Measurements from ENCODE around the gene URGCP. TPM values are rescaled to one million over a fixed set of nuclear protein-coding genes. Genes with fewer than 3 reads are reported as not detected.

URGCP gene
- total RNA-seq, 4 donors from 2014 or later = 26.3 to 42.0 (median 34.5) TPM

DNA sequence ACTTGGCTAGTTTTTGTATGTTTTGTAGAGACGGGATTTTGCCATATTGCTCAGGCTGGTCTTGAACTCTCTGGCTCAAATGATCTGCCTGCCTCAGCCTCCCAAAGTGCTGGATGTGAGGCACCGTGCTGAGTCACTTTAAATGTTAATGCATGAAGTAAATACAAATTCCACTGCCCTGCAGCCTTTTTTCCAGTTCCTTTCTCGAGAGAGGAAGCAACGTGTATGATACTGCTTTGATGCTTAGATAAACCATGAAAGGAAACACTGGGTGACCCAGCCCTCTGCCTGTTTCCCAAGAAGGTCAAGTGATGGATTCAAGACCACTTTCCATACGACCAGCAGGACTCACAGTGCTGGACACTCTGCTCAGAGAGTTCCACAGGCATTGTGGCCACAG lies 25.8 kb downstream of the URGCP start:
- 62 to 65% methylated on average over 5 of the region's 5 CpGs for WGBS, 2 donors
- H3K4me3 ChIP-seq (ENCODE audit: low read depth, poor library complexity, severe bottlenecking) = no peak overlapping the region
- TF ChIP-seq POLR2A (IDR thresholded peaks at IDR 0.05) = no peak
- TF ChIP-seq, protein P1, sequence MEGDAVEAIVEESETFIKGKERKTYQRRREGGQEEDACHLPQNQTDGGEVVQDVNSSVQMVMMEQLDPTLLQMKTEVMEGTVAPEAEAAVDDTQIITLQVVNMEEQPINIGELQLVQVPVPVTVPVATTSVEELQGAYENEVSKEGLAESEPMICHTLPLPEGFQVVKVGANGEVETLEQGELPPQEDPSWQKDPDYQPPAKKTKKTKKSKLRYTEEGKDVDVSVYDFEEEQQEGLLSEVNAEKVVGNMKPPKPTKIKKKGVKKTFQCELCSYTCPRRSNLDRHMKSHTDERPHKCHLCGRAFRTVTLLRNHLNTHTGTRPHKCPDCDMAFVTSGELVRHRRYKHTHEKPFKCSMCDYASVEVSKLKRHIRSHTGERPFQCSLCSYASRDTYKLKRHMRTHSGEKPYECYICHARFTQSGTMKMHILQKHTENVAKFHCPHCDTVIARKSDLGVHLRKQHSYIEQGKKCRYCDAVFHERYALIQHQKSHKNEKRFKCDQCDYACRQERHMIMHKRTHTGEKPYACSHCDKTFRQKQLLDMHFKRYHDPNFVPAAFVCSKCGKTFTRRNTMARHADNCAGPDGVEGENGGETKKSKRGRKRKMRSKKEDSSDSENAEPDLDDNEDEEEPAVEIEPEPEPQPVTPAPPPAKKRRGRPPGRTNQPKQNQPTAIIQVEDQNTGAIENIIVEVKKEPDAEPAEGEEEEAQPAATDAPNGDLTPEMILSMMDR (IDR thresholded peaks at IDR 0.05) = no peak
- DNase-seq (ENCODE audit: low spot score in 2 of 2) = no peak
- intact Hi-C loops (cut with DNase I; ENCODE audit: low total_unique reads) = no loop called here

- intact Hi-C loops (cut with DNase I; ENCODE audit: low total_unique reads) = no loop called here
- TF ChIP-seq POLR2A (IDR thresholded peaks at IDR 0.05) = no peak
- TF ChIP-seq, protein P1 (IDR thresholded peaks at IDR 0.05) = no peak
- 52 to 59% methylated on average over 2 of the region's 2 CpGs for WGBS, 2 donors
Measured at GRCh38 chr7:43879477-43879876, 26.9 kb downstream of the URGCP start.

DNA sequence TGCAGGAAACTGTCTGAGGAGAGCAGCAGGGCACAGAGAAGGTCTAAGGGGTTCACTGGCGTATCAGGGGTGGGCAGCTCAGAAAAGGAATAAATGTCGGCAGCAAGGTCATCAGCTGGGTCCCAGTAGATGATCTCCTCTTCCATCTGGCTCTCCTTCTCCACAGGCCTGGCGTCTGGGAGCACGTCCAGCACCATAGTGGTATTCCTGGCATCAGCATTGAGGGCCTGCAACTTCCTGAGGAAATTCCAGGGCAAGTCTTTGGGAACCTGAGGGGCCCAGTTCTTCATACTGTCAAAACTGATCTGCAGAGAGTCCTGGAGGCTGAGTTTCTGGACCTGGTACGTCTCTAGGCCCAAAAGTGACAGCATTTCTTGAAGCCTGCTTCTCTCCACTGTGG lies 27.5 kb downstream of the URGCP start:
- TF ChIP-seq, protein P1 (IDR thresholded peaks at IDR 0.05) = no peak
- no peak for TF ChIP-seq POLR2A (IDR thresholded peaks at IDR 0.05)
- no peak overlapping the region for H3K4me3 ChIP-seq (ENCODE audit: low read depth, poor library complexity, severe bottlenecking)
- DNase-seq (ENCODE audit: low spot score in 2 of 2) = no peak
- intact Hi-C loops (cut with DNase I; ENCODE audit: low total_unique reads) = no loop called here
- 79 to 84% methylated on average over 5 of the region's 5 CpGs for WGBS, 2 donors

More at GRCh38 chr7:43879477-43879876, 26.9 kb downstream of the URGCP start:
- no peak overlapping the region for H3K4me3 ChIP-seq (ENCODE audit: low read depth, poor library complexity, severe bottlenecking)
- no peak for DNase-seq (ENCODE audit: low spot score in 2 of 2)

GRCh38 chr7:43877968-43878864 lies 28.2 kb downstream of the URGCP start:
- 92% methylated on average over 38 of the region's 38 CpGs for WGBS, 2 donors
- no peak overlapping the region for H3K4me3 ChIP-seq (ENCODE audit: low read depth, poor library complexity, severe bottlenecking)
- DNase-seq (ENCODE audit: low spot score in 2 of 2) = no peak
- intact Hi-C loops (cut with DNase I; ENCODE audit: low total_unique reads) = no loop called here
- TF ChIP-seq, protein P1 (IDR thresholded peaks at IDR 0.05) = no peak
- TF ChIP-seq POLR2A (IDR thresholded peaks at IDR 0.05) = no peak

GRCh38 chr7:43876976-43877745 lies 29.2 kb downstream of the URGCP start:
- no peak for TF ChIP-seq POLR2A (IDR thresholded peaks at IDR 0.05)
- TF ChIP-seq, protein P1 (IDR thresholded peaks at IDR 0.05) = no peak
- intact Hi-C loops (cut with DNase I; ENCODE audit: low total_unique reads) = no loop called here
- DNase-seq (ENCODE audit: low spot score in 2 of 2) = no peak
- H3K4me3 ChIP-seq (ENCODE audit: low read depth, poor library complexity, severe bottlenecking) = no peak overlapping the region
- 90 to 93% methylated on average over 27 to 29 of the region's 29 CpGs for WGBS, 2 donors

Data from lower leg skin (tissue), 4 donors.